Colonic mucosa (tissue), 4 donors: ENCODE measurements around the gene TENM4. TPM values are rescaled to one million over a fixed set of nuclear protein-coding genes. Genes with fewer than 3 reads are reported as not detected.

Experiments
- DNase-seq: peaks from one replicate; pipeline ENCODE4 v3.0.0-alpha.2; 2020
- H3K27ac ChIP-seq: fragments of 200-600 bp; one replicate; pipeline ENCODE4 v1.8.0; 2021
- H3K27me3 ChIP-seq: fragments of 200-600 bp; one replicate; pipeline ENCODE4 v1.8.0; 2021
- H3K36me3 ChIP-seq: fragments of 200-600 bp; one replicate; pipeline ENCODE4 v1.8.0; 2021
- H3K4me1 ChIP-seq: fragments of 200-600 bp; one replicate; pipeline ENCODE4 v1.8.0; 2021; ENCODE audit warnings: mild to moderate bottlenecking
- H3K4me3 ChIP-seq: fragments of 200-600 bp; one replicate; pipeline ENCODE4 v1.8.0; 2021
- H3K9ac ChIP-seq, 2 donors: one replicate each; pipeline ENCODE4 v1.7.0; 2013; ENCODE audit warnings: control low read depth in 2 of 2, low read depth in 2 of 2, low read length in 2 of 2
- H3K9me3 ChIP-seq: fragments of 200-600 bp; one replicate; pipeline ENCODE4 v1.8.0; 2021
- CTCF ChIP-seq: fragments of 200-600 bp; IDR thresholded peaks from one replicate; pipeline ENCODE4 v1.8.0; 2022; ENCODE audit warnings: antibody characterized with exemption, mild to moderate bottlenecking
- intact Hi-C: fragments of 100-400 bp; cut with DNase I; formaldehyde crosslinking; loops from one replicate; pipeline ENCODE4 v1.14.1; 2022
- total RNA-seq, 2 donors: library from RNA; stranded (reverse); fragmentation: NEBNext Ultra II Directional in 1 of 2; extraction: Animal tissue kit (Norgen Biotek cat#: 25700) in 1 of 2; gene quantifications; one replicate each; pipeline ENCODE4 v1.2.1, GENCODE V29; 2021
- donor health status: healthy.
- donor health status: DM: no; HTN: no; CAD: no.
- donor health status: DM: no; HTN: no; CAD: no.

The TENM4 gene
- total RNA-seq, 2 donors from 2014 or later = 0.48 to 1.2 TPM

DNA sequence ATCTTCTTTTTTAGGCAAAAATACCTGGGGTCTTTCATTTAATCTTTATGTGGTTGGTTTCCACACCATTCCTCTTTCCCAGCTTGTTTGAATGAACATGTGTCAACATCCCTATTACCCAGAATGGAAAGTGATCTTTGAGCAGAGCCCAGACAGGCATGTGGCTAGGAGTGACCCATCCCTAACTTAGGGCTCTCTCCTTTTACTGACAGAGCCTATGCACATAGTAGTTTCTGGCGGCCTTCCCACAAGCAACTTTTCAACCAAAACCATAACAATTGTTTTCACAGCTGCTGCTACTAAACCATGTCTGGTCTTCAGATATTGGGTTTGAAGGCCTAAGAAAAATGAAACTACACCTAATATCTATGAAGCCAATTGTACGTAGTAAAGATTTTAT lies 107.5 kb downstream of the TENM4 start:
- TF ChIP-seq CTCF = no peak
- no peak overlapping the region for H3K4me3 ChIP-seq
- intact Hi-C loops = no loop called here
- H3K9ac ChIP-seq = no peak overlapping the region
- no peaks in the 10 kb centered on the region for H3K36me3 ChIP-seq
- no peaks in the 10 kb centered on the region for H3K9me3 ChIP-seq
- H3K27me3 ChIP-seq = no peaks in the 10 kb centered on the region
- DNase-seq = no peak
- H3K4me1 ChIP-seq = no peaks in the 10 kb centered on the region
- H3K27ac ChIP-seq = no peak overlapping the region

DNA sequence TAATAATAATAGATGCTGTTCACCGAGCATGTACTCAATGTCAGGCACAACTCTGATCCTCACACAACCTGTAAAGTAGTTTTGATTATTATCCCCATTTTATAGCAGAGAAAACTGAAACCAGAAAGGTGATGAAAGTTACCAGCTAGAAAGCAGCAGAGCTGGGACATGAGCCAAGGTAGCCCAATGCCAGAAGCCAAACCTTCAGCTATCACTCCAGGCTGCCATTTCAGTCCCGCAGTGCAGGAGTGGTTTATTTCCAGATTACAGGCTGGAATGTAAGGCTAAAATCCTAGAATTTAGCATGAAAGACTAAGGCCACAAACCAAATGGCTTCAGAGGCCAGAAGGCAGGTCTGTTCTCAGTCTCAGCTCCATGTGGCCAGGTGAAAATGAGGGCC lies 108.8 kb downstream of the TENM4 start:
- DNase-seq = no peak
- no peaks in the 10 kb centered on the region for H3K9me3 ChIP-seq
- H3K27ac ChIP-seq = no peak overlapping the region
- no peak for TF ChIP-seq CTCF
- H3K36me3 ChIP-seq = no peaks in the 10 kb centered on the region
- H3K4me1 ChIP-seq = no peaks in the 10 kb centered on the region
- intact Hi-C loops = no loop called here
- H3K4me3 ChIP-seq = no peak overlapping the region
- no peaks in the 10 kb centered on the region for H3K27me3 ChIP-seq
- H3K9ac ChIP-seq = no peak overlapping the region

GRCh38 chr11:79331203-79331901 lies 109.5 kb downstream of the TENM4 start:
- H3K4me3 ChIP-seq = no peak overlapping the region
- no peak overlapping the region for H3K9ac ChIP-seq
- no peaks in the 10 kb centered on the region for H3K36me3 ChIP-seq
- no peak overlapping the region for H3K27ac ChIP-seq
- no peaks in the 10 kb centered on the region for H3K9me3 ChIP-seq
- no peak for TF ChIP-seq CTCF
- intact Hi-C loops = no loop called here
- no peaks in the 10 kb centered on the region for H3K4me1 ChIP-seq
- DNase-seq = no peak
- H3K27me3 ChIP-seq = no peaks in the 10 kb centered on the region

DNA sequence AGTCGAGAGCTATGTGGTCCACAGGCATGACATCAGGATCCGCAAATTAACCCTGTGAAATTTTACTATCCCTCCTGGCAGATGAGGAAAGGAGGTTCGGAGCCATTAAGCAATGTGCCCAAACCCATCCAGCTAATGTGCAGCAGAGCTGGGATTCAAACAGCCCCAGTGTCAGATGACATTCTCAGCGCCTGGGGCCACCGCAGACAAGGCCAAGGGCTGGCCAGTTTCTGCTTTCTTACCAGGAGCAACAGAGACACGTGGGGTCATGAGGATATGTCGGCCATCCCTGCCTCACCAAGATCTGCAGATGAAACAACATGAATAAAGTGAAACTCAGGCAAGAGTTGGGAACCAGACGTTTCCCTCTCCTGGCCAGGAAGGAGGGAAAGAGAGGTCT lies 110.2 kb downstream of the TENM4 start:
- no peak for TF ChIP-seq CTCF
- Histone ChIP-seq H3K4me3 (no peak overlapping the region), H3K9ac (no peak overlapping the region), H3K27ac (no peak overlapping the region), H3K9me3 (no peaks in the 10 kb centered on the region), H3K4me1 (no peaks in the 10 kb centered on the region), H3K27me3 (no peaks in the 10 kb centered on the region), H3K36me3 (no peaks in the 10 kb centered on the region)
- DNase-seq = no peak
- intact Hi-C loops = no loop called here

DNA sequence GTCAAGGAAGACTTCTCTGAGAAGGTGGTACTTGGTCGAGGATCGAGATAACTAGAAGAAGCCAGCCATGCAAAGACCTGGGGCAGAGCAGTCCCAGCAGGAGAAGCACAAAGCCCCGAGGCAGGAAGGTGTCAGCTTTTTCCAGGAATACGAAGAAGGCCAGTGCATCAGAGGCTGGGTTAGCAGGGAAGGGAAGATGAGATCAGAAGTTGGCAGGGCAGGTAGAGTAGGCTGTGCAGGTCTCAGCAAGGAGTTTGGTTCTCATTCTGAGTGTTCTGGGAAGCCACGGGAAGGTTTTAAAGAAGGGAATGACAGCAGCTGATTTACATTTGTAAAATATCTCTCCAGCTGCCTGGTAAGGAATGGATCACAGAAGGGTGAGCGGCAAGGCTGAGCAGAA lies 111.3 kb downstream of the TENM4 start:
- Histone ChIP-seq H3K36me3 (no peaks in the 10 kb centered on the region), H3K27me3 (no peaks in the 10 kb centered on the region), H3K4me3 (no peak overlapping the region), H3K4me1 (no peaks in the 10 kb centered on the region), H3K27ac (no peak overlapping the region), H3K9ac (no peak overlapping the region), H3K9me3 (no peaks in the 10 kb centered on the region)
- no peak for DNase-seq
- no peak for TF ChIP-seq CTCF
- intact Hi-C loops = no loop called here
